OCI-LY3 (cell line): ENCODE results near the gene ARMH3.

Experiments
- H2AFZ ChIP-seq: fragments of 200-600, 300-600 bp; shearing (Covaris generic); 2 replicates; pipeline ENCODE4 v1.6.0; 2014; ENCODE audit warnings: antibody characterized with exemption, low read depth, low read length
- H3K27ac ChIP-seq: fragments of 200-600, 300-600 bp; sonication (generic); 2 replicates; pipeline ENCODE4 v1.5.1; 2014; ENCODE audit warnings: mild to moderate bottlenecking, low read length, moderate library complexity, mixed read lengths
- H3K27me3 ChIP-seq: fragments of 200-600, 300-600 bp; sonication (generic); 2 replicates; pipeline ENCODE4 v1.6.1; 2014; ENCODE audit warnings: low read depth, low read length, mixed read lengths
- H3K36me3 ChIP-seq: fragments of 200-600, 300-600 bp; sonication (generic); replicated peaks from 2 replicates; pipeline ENCODE3; 2014; ENCODE audit warnings: low read depth, low read length, mixed read lengths
- H3K4me1 ChIP-seq: fragments of 300-600, 200-600 bp; sonication (generic); 2 replicates; pipeline ENCODE4 v1.6.1; 2014; ENCODE audit warnings: low read length, mixed read lengths
- H3K4me2 ChIP-seq: fragments of 200-600, 300-600 bp; sonication (generic); 2 replicates; pipeline ENCODE4 v1.6.1; 2014; ENCODE audit warnings: low read length, mixed read lengths
- H3K4me3 ChIP-seq: fragments of 300-600, 200-600 bp; sonication (generic); 2 replicates; pipeline ENCODE4 v1.5.1; 2014; ENCODE audit warnings: antibody characterized with exemption, mild to moderate bottlenecking, low read length, moderate library complexity
- H3K79me2 ChIP-seq: fragments of 300-600, 200-600 bp; shearing (Covaris generic); 2 replicates; pipeline ENCODE4 v1.6.1; 2014; ENCODE audit warnings: mild to moderate bottlenecking, low read length, mixed read lengths
- H3K9ac ChIP-seq: fragments of 300-600, 200-600 bp; shearing (Covaris generic); 2 replicates; pipeline ENCODE4 v1.6.0; 2014; ENCODE audit warnings: mild to moderate bottlenecking, low read length, moderate library complexity
- H3K9me3 ChIP-seq: fragments of 200-600, 300-600 bp; shearing (Covaris generic); 2 replicates; pipeline ENCODE4 v1.6.1; 2014; ENCODE audit warnings: low read length, mixed read lengths; ENCODE audit not compliant: insufficient read depth
- H4K20me1 ChIP-seq: fragments of 200-600, 300-600 bp; sonication (generic); 2 replicates; pipeline ENCODE4 v1.6.1; 2016; ENCODE audit warnings: low read length, mixed read lengths; ENCODE audit not compliant: insufficient read depth
- CTCF ChIP-seq: fragments of 200-600, 300-600 bp; sonication (generic); IDR thresholded peaks from 2 replicates; pipeline ENCODE4 v1.5.1; 2014; ENCODE audit warnings: antibody characterized with exemption, low read length, low read depth
- EZH2phosphoT487 ChIP-seq: fragments of 200-600 bp; shearing (Covaris generic); IDR thresholded peaks from 2 replicates; pipeline ENCODE4 v1.6.1; 2018; ENCODE audit warnings: antibody characterized with exemption, mixed run types, low read depth

The ARMH3 gene

GRCh38 chr10:101812606-101813005 lies 243.4 kb downstream of the ARMH3 start:
- no peaks in the 10 kb centered on the region for H3K27me3 ChIP-seq
- TF ChIP-seq CTCF: no peak
- TF ChIP-seq EZH2phosphoT487: no peak
- H3K9me3 ChIP-seq: no peaks in the 10 kb centered on the region
- no peak overlapping the region for H3K27ac ChIP-seq
- H3K4me3 ChIP-seq: no peak overlapping the region
- H4K20me1 ChIP-seq: peaks cover 65% of the 10 kb centered on the region
- H3K79me2 ChIP-seq: peaks cover 73% of the 10 kb centered on the region
- H2AFZ ChIP-seq: no peak overlapping the region
- peaks cover 9% of the 10 kb centered on the region for H3K4me1 ChIP-seq
- no peak overlapping the region for H3K4me2 ChIP-seq
- peaks cover 18% of the 10 kb centered on the region for H3K36me3 ChIP-seq
- no peak overlapping the region for H3K9ac ChIP-seq

DNA sequence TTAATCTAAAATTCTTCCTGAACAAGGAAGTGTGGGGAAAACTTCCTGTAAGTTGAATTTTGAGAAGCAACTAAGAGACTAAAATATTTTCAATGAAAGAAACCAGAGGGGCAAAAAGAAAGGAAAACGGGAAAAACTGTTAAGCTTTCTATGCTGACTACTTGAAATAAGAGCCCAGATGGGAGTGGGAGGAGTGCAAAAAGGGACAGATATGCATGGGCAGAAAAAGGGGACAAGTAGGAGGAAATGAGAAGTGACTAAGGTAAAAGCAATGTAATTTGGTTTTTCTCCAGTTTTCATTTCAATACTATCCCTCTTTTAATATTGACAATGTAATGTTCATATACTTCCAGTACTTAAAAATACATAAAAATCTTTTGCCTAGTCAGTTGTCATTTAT lies 248.8 kb downstream of the ARMH3 start:
- no peak overlapping the region for H2AFZ ChIP-seq
- no peak overlapping the region for H3K4me2 ChIP-seq
- H4K20me1 ChIP-seq: peaks cover 14% of the 10 kb centered on the region
- H3K79me2 ChIP-seq: peaks cover 19% of the 10 kb centered on the region
- TF ChIP-seq CTCF (no peak), EZH2phosphoT487 (no peak)
- no peaks in the 10 kb centered on the region for H3K9me3 ChIP-seq
- peaks cover 31% of the 10 kb centered on the region for H3K36me3 ChIP-seq
- H3K4me1 ChIP-seq: no peaks in the 10 kb centered on the region
- H3K9ac ChIP-seq: no peak overlapping the region
- H3K27me3 ChIP-seq: no peaks in the 10 kb centered on the region
- H3K4me3 ChIP-seq: no peak overlapping the region
- no peak overlapping the region for H3K27ac ChIP-seq

GRCh38 chr10:101803511-101803910 lies 252.5 kb downstream of the ARMH3 start:
- H3K4me2 ChIP-seq: no peak overlapping the region
- no peaks in the 10 kb centered on the region for H3K27me3 ChIP-seq
- H3K79me2 ChIP-seq: 0 out of 2 replicates have a peak, but pooled peaks cover 6% of the 10 kb centered on the region
- peaks cover 43% of the 10 kb centered on the region for H3K36me3 ChIP-seq
- H3K4me1 ChIP-seq: no peaks in the 10 kb centered on the region
- no peaks in the 10 kb centered on the region for H3K9me3 ChIP-seq
- no peak overlapping the region for H3K9ac ChIP-seq
- H3K27ac ChIP-seq: no peak overlapping the region
- peaks cover 6% of the 10 kb centered on the region; the same call in 1 of the 2 replicates for H4K20me1 ChIP-seq
- TF ChIP-seq CTCF (no peak), EZH2phosphoT487 (no peak)
- H2AFZ ChIP-seq: no peak overlapping the region
- H3K4me3 ChIP-seq: no peak overlapping the region

DNA sequence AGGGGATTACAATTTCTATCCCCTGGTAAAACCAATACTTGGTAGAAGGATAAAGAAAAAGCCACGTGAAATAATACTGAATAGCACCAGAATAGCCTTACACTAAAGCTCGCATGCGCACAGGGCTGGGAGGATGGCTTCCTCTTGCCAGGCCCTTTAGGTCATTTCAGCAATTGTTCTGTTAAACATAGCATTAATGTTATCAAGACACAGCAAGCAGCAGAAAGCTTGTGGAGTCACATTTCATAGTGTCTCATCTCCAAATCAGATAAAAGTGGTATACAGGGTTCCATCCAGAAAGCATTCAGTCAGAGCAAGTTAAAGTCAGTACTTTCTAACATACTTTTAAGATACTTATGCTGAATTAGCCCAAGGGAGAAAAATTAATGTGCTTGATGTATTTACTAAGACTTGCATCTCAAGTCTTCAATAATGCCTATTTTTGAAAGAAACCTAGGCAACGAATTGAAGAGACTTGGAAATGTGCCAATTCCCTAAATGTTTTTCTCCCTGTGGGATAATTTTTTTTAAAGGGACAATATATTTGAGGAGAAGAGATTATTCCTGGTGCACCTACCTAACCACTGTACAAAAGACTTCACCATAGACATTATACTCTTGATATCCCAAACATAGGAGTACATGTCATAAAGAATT lies 258.4 kb downstream of the ARMH3 start:
- peaks cover 6% of the 10 kb centered on the region for H4K20me1 ChIP-seq
- no peak overlapping the region for H2AFZ ChIP-seq
- TF ChIP-seq EZH2phosphoT487: no peak
- TF ChIP-seq CTCF: no peak
- H3K9me3 ChIP-seq: no peaks in the 10 kb centered on the region
- peaks cover 15% of the 10 kb centered on the region; the same call in 1 of the 2 replicates for H3K79me2 ChIP-seq
- H3K27ac ChIP-seq: no peak overlapping the region
- H3K36me3 ChIP-seq: peaks cover 48% of the 10 kb centered on the region
- no peaks in the 10 kb centered on the region for H3K4me1 ChIP-seq
- no peak overlapping the region for H3K9ac ChIP-seq
- H3K4me2 ChIP-seq: no peak overlapping the region
- H3K4me3 ChIP-seq: no peak overlapping the region
- no peaks in the 10 kb centered on the region for H3K27me3 ChIP-seq
